Heart left ventricle (tissue), 13 donors: ENCODE results near the gene MARCHF3.

Experiments
- POLR2A ChIP-seq, 2 donors: fragments of 450-650 bp; IDR thresholded peaks; one replicate each; pipeline ENCODE4 v1.6.1; 2017; ENCODE audit warnings: antibody characterized with exemption in 2 of 2, mild to moderate bottlenecking in 2 of 2, moderate library complexity in 2 of 2
- TF ChIP-seq, protein P1 (sequence below), 12 donors: fragments of 200-600 bp; sonication (generic) in 4 of 12; IDR thresholded peaks; one replicate each; pipeline versions ENCODE4 v1.5.0 to v1.8.0; 2018 to 2022; ENCODE audit warnings: antibody characterized with exemption in 12 of 12, mild to moderate bottlenecking in 5 of 12
- donor health status: ischemic (EF 13 %, LVEDD 7.1; RV severe dilation, severe dysfunction).
- donor health status: DM: no; HTN: yes; CAD: no.
- donor health status: DM: no; HTN: no; CAD: no.
- donor health status: ischemic (EF 25% LVEDD 6.9; RV normal size, moderate dysfunction).
- donor health status: ischemic (EF 25% LVEDD 5.7; RV mildly dilated, moderate dysfunction).
- donor health status: ischemic (EF 35%, LVEDD 5.7; RV mildly dilated, moderate dysfunction).
- donor health status: nonischemic (EF 11% LVEDD 7.7; RV severe dilation, severe dysfunction).
- donor health status: DM: yes; HTN: yes; CAD: no.
- donor health status: PGD.
- donor health status: ischemic (EF 29% LVEDD 5.4; RV normal size, mild dysfunction).
- donor health status: nonischemic (EF 23%, LVEDD 6.1; RV moderate dilation, normal function).

DNA sequence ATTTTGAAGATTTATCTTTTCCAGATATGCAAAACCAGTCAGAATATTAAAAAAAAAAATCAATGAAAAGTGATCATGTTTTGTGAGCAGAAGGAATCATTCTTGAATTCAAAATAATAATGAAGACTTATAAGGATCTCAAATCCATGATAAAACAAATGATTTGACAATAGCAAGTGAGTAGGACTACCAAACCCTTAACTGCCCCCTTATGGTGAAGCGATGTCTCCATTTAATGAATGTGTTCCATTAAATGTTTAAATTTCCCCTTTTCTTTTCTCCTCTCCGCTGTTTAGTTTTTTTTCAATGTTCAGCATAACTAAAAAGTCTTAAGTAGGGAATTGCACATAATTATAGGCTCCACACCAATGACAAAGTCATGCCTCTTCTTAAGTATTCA lies 12.2 kb upstream of the MARCHF3 start:
- TF ChIP-seq, protein P1, sequence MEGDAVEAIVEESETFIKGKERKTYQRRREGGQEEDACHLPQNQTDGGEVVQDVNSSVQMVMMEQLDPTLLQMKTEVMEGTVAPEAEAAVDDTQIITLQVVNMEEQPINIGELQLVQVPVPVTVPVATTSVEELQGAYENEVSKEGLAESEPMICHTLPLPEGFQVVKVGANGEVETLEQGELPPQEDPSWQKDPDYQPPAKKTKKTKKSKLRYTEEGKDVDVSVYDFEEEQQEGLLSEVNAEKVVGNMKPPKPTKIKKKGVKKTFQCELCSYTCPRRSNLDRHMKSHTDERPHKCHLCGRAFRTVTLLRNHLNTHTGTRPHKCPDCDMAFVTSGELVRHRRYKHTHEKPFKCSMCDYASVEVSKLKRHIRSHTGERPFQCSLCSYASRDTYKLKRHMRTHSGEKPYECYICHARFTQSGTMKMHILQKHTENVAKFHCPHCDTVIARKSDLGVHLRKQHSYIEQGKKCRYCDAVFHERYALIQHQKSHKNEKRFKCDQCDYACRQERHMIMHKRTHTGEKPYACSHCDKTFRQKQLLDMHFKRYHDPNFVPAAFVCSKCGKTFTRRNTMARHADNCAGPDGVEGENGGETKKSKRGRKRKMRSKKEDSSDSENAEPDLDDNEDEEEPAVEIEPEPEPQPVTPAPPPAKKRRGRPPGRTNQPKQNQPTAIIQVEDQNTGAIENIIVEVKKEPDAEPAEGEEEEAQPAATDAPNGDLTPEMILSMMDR (IDR thresholded peaks at IDR 0.05), result peak in 9 of 12 donors; percentile 9 to 40 (median 27)
- TF ChIP-seq POLR2A (IDR thresholded peaks at IDR 0.05), result no peak
